MV-4-11 (cell line): Measurements from ENCODE around the gene SGCD.

ENCODE experiments used
- DNase-seq: peaks from one replicate; lab custom pipeline; 2025; lab: John Stamatoyannopoulos, UW

SGCD gene

DNA sequence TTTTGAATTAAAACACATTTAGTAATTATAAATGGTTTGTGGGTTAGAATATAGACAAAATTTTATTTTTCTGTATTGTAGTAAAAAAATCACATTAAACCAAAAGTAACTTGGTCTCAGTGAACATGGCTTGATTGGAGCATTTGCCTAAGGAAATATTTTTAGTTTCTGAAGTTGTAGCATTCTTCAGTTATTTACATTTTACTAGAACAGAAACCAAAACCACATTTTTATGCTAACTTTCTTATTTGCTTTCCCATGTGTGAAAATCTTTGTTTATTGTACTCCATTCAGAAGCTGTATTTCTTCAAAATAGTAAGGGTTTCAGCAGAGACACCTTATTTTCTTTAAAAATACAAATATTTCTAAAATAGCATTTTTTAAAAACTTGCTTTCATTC is 129.9 kb downstream of the SGCD start:
- no peak for DNase-seq

DNA sequence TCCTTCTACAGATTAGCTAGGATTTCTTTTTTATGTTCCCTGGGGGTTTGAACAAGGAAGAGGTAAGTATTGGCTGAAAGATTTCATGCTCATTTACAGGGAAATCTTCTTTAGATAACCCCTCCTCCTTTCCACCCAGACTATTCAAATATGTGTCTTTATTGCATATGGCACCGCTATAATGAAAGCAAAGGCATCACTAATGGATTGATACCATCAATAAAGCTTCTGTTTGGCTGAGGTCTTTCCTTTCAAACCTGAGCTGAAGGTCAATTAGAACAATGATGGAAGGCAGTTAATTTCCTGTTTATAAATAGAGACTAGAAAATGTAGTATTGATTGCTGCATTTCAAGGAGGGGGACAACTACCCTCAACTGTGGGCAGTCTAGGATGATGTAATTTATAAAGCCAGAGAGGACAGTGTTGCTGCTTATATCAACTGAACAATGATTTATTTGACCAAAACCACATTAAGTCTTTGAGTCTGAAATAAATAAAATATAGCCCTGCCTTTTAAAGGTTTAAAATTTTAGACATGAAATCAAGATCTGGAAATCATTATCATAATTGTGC is 132.9 kb downstream of the SGCD start:
- DNase-seq: no peak

DNA sequence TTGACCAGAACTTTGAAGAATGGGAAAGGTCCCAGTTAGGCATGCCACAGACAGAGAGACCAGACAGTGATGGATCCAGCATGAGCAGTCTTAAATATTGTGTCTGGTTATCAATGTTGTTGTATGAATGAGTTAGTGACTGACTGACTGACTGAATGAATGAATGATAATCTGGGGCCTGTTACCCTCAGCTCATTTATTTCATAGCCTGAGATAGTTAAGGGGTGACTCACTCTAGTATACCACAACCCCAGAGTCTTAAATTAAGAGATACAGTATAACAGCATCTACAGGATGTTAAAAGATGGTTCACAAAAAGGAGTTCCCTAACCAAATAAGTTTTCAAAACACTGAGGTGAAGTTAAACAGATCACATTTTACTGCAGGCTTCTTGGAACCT is 133.5 kb downstream of the SGCD start:
- no peak for DNase-seq

DNA sequence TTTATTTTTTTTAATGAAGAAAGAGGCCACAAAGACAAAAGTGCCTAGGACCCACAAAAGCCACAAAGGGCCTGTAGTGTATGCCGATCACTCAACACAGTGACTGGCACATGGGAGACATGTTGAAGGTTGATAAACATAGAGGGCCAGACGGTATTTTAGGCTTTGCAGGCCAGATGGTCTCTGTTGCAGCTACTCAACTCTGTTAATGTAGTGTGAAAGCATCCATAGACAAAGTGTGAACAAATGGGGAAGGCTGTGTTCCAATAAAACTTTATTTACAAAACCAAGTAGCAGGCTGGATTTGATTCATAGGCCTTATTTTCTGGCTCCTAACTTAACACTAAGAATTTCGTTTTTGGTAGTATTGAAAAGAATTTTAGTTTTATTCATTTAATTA is 139.9 kb downstream of the SGCD start:
- no peak for DNase-seq

DNA sequence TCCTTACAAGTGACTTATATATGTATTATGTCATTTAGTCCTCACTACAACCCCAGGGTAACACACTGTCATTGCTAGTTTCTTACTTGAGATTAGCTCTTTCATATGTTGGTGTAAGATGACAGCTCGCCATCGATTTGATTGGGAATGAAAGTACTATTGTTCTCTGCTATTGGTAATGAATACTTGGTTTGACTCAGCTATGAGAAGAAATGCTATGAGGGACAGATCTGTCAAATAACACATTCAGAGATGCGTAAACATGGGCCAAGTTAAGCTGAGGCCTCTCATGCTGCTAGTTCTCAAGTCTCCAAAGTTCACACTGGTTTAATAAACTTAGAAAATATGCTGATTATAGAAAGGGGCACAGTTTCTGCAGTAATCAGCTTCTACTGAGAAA is 142.7 kb downstream of the SGCD start:
- no peak for DNase-seq

DNA sequence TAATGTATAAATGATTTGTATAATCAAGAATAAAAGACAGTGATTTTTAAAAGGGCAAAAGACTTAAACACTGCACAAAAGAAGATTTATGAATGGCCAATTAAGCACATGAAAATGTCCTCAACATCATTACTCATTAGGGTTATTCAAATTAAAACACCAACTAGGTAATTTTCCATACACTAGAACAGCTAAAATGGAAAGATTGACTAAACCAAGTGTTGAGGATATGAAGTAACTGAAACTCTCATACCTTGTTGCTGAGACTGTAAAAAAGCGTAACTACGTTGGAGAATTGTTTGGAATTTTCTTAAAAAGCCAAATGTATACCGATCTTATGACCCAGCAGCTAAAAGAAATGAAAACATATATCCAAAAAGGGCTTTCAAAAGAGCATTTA is 144.9 kb downstream of the SGCD start:
- DNase-seq: no peak

DNA sequence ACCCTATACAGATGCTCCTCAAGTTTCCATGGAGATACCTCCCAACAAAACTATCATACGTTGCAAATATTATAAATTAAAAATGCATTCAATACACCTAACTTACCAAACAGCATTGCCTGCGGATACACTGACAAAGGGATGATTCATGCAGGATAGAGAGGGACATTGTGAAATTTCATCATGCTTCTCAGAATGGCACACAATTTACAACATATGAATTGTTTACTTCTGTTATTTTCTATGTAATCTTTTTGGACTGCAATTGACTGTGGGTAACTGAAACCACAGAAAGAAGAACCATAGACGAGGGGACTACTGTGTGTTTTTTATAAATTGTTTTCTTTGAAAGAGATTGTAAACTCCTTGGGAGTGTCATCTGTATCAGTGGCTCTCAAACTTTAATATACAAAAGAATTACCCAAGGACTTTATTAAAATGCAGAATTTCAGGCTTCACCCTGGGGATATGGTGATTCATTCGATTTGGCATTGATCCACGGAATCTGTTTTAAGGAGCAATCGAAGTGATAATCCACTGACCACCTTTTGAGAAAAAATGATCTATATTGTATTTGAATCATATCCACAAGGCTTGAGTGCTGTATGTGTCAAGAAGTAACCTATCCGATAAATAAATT is 146.4 kb downstream of the SGCD start:
- peak; percentile 93 for DNase-seq

DNA sequence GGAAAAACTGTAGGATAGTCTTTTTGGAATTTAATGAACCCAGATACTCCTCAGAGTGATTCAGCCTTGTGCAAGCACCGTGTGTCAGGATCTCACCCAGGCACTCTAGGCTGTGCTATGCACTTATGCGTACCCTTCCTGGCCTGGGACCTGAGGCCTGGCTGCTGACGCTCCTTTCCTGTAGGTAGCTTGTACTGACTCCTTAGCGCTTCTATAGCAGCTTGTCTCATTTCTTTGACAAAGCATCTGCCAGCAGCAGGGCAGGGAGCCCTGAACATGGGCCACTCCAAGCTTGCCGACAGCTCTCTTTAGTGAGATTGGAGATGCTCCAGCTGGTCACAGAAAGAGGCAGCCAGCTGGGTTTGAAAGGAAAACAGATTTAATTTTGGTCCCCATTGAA is 147.3 kb downstream of the SGCD start:
- DNase-seq: no peak

DNA sequence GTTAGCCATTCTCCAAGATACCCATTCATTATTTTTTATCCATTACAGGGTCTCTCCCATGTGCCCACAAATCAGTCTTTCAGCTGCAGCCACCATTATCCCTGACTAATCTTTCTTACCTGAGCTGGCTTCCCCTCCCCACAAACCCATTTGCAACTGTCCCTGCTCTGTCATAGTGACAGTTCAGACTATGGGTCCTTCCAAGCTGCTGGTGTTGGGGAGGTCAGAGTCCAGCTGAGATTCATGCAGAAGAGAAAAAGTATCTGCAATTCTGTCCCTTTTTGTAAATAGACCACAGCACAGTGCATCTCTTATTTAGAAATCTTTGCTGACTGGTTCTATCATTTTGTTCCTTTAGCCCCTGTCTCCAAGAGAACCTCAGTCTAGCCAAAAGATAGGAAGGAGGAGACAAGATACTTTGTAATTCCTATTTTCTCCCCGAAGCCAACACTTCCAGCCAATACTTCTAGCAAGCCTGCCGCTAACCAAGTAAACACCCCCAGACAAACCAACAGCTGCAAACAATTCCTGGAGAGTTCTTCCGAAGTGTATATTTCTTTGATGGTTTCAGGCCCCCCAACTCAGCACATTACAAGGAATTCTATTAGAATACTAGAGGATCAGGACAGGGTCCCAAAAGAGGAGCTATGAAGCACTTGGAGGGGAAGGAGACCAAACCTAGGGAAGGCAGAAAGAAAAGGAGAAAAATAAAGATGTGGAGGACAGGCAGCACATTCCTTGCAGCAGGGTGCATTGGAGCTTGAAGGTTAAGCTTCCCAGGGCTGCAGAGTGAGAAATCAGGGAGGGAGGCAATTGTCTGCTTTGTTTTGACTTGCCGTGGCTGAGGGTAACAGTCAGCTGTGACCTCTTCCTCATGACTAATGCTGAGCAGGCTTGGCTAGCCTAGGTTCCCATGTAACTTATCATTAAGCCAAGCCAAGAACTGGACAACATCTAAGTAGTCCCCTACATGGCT is 148.5 kb downstream of the SGCD start:
- peak; percentile 54 for DNase-seq

DNA sequence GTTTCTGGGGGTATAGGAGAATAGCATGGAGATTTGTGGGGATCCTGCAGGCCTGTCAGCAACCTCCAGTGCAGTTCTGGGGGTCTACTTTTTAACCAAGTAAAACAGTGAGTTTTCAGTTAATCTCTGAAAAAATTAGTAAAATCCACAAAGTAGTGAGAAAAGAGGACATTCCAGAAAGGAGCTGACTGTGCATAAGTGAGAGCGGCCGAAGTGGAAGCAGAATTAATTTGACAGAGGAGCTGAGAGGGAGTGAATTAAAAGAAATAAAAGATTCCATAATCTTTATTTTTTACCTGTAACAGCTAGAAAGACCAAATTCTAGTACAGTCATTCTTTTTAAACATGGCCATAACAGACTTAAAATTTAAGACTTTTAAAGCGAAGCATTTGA is 149.2 kb downstream of the SGCD start:
- DNase-seq: no peak

DNA sequence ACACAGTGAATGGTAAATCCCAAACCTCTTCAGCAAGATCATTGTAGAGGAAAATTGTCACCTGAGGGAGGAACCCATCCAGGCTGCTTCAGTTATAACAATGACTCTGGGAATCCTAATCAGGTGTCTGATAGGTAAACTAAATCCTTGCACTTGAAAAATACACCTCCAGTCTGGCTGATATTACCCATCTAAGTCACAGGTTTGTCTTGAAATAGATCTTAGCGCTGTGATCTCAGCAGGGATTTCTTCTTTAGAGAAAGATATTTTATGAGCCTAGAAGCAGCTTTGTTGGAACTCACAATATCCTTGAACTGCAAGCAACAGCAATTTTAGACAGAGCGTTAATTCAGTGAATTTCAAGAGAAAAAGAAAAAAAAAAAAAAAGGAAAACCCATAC is 149.7 kb downstream of the SGCD start:
- DNase-seq: no peak

DNA sequence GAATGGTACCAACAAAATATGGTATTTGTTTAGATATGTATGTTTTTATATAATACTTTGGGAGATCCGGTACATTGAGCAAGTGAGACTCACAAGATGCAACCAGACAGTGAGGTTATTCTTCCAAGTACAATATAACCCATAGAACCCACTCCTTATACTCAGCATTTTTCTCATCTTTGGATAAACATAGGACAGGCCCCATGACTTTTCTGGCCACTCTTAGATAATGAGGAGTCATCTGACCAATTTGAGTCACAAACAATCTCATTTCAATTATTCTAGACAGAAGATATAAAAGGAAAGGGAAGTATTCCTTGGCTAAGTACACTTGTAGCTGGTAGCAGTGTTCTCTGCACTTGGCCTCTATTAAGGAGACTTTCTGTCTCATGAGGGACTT is 150.2 kb downstream of the SGCD start:
- DNase-seq: peak; percentile 36

DNA sequence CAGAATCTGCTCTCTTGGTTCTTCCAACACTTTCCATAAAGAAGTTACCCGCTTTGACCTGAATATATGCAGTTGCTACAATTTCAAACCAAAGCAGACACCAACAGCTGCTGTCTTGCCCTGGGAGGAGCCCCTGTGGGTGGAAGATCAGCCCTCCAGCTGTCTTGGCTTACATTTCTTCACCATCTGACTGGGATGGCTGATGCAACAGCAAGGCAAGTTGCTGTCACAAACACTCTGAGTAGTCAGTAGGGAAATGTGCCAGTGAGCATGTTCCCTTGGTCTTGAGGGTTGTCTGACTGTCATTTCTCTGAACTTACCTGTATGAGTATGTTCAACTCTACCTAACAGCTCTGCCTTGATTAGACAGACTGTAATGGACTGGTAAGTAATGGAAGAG is 152.9 kb downstream of the SGCD start:
- peak; percentile 88 for DNase-seq

DNA sequence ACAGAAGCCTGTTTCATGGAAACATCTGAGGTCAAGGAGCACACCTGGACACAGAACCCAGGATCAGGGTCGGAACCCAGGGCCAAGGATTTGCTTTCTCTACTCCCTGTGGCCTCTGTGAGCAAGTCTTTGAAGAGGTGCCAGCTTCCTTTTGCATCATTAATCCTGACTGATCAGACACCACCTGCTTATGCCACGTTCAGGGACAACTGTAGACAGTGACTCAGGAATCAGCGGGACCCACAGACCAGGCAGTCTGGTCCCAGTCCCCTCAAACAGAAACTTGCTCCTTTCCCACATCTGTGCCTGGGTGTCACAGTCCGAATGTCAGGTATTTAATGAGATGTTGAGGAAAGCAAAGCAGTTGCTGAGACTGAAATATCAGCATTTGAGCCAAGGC is 154.8 kb downstream of the SGCD start:
- DNase-seq: no peak

DNA sequence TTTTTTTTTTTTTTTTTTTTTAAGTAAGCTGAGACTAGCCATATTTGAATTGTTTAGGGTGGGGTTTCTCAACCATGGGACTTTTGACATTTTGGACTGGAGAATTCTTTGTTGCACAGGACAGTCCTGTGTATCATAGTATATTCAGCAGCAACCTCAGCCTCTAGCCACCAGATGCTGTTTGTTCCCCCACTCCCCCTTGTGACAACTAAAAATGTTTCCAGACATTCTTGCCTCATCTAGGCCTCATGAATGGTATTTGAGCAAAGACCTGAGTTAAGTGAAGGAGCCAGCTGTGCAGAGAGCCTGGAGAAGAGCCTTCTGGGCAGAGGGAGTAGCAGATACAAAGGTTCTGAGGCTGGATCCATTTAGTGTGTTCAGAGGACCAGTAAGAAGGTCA is 155.9 kb downstream of the SGCD start:
- DNase-seq: no peak

DNA sequence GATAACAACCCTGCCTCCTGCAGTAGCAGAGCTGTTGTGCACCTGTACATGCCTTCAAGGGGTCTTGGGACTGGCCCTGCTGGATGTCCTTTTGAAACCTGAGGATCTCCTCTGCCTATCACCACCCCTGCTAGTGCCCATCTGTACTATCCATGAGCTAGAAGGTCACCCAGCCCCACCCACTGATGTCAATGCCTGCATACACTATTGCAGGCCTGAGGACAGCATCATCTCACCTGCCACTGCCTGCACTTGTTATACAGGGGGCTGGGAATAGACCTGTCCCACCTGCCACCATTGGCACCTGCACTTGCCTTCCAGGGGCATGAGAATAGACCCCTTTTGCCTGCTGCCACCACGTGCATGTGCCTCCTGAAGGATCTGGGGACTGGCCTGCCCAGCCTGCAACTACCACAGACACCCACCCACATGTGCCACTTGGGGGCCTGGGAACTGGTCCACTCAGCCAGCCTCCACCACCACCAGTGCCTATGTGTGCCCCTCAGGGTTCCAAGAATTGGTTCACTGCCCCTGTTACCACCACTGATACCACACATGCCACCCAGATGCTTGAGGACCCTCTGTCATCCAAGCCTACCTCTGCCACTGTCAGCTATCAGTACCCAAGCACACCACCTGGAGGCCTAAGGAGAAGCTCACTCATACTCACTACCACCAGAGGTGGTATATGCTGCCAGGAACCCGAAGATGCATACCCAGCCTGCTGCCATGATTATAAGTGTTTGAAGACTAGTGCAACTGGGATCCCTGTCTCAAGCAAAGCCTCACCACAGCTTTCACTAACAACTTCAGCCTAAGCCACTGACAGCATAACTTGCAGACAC is 159.7 kb downstream of the SGCD start:
- DNase-seq: no peak

DNA sequence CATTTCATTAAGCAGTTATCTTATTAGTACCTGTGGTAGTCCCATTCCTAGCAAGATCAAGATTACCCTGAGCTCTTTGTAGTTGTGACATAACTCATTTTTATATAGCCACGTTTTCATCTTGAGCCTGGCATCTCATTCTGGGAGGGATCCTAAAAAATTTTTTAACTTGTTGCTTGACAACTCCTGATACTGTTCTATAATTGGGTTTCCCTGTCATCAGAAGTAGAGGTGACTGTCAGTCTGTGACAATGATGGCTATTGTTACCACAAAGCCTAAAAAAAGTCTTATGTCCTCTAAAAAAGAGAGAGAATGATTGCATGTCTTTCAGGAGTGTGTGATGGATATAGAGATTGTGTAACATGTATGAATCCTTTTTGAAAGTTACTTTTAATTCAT is 164.8 kb downstream of the SGCD start:
- no peak for DNase-seq

DNA sequence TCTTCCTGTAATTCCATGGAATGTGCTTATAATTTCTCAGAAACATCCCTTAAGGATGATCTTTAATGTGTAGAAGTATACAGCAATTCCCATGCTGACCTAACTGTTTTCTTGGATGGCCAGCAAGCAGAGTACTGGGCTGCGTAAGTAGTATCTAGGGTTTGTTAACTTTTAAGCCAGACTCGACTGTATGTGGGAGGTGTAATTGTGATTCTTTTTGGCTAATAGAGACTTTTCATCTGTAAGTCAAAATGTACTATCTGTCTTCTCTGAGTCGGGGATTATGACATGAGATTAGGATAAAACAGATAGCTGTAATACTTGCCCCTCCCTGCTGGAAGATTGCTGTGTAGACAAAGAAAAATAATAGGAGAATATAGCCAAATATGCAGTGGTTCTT is 169.3 kb downstream of the SGCD start:
- DNase-seq: no peak

DNA sequence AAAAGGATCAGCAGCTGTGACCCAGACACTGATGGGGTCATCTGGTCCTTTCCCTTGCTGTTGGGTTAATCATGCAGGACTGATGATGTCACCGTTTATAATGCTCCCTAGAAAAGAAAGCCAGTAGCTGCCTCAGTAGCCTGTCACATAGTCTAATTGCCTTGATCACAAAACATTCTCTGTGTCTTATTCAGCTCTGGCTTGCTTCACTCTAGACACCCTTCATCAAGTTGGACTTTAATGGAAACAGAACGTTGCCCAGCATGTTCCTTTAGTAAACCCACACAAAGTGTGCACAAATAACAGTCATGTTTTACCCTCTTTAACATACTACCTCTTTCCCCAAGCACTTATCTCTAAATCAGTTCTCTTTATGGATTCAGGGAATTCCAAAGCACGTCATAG is 170.8 kb downstream of the SGCD start:
- DNase-seq: no peak

DNA sequence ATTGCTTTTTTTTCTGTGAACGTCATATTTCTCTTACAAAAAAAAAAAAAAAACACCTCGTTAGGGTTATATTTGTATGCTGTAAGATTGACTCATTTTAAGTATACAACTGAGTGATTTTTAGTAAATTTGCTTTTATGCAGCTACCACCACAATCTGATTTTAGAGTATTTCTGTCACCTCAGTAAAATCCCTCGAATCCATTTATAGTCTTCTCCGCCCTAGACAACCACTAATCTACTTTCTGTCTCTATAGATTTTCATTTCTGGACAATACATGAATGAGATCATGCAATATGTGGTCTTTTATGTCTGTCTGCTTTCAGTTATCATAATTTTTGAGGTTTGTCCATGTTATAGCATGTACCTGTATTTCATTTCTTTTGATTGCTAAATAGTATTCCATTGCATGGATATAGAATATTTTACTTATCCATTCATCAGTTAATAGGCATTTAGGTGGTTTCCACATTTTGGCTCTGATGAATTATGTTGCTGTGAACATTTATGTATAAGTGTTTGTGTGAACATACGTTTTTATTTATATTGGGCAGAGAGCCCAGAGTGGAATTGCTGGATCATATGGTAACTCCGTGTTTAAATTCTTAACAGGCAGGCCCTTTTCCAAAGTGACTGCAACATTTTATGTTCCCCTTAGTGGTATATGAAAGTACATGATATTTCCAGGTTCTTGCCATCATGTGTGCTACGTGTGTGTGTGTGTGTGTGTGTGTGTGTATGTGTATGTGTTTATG is 171.4 kb downstream of the SGCD start:
- no peak for DNase-seq

DNA sequence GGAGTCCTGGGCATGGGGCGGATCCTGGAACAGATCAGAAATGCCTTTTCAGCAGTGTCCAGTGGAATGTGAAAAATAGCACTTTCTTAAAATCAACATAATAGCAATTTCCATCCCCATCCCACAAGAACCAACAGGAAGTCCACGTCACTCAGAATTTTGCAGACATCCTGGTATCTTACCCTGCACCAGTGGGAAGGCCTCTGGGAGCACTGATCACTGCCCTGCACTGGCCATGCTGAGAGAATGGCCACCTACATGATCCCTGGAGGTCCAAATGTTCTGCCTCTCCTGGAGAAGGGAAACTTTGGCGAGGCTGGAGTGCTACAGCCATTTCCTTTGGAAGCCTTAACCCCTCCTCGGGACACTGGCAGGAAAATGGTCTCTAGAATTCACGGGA is 173.8 kb downstream of the SGCD start:
- no peak for DNase-seq

DNA sequence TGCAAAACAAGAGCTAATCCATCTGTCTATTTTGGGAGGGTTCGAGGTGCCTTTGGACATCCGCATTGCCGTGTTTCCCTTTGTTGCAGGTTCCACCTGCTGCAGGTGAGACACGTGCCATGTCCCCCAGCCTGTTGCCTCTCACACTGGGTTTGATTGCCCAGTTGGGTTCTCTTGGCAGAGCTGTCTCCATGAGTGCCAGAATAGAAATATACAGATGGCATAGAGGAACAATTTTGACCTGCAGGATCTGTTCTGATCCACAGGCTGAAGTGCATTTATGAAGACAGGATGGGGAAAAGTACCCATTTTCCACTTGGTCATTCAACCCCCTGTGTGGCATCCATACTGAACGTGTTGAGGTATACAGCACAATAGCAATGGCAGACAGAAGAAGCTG is 178.1 kb downstream of the SGCD start:
- DNase-seq: no peak
